Glutamatergic neuron (in vitro differentiated cells): ENCODE results near the gene NFATC2. TPM values are rescaled to one million over a fixed set of nuclear protein-coding genes. Genes with fewer than 3 reads are reported as not detected.

ENCODE experiments used
- DNase-seq: peaks from one replicate; pipeline ENCODE4 v3.0.0; 2022
- H3K27ac Mint-ChIP-seq: one replicate; pipeline ENCODE4 v1.8.0; 2020; ENCODE audit warnings: mild to moderate bottlenecking, mixed read lengths, inconsistent platforms; ENCODE audit not compliant: unreplicated experiment
- H3K27me3 Mint-ChIP-seq: one replicate; pipeline ENCODE4 v1.8.0; 2020; ENCODE audit warnings: mild to moderate bottlenecking, moderate library complexity, mixed read lengths, inconsistent platforms; ENCODE audit not compliant: unreplicated experiment
- H3K36me3 Mint-ChIP-seq: one replicate; pipeline ENCODE4 v1.8.0; 2020; ENCODE audit warnings: mild to moderate bottlenecking, mixed read lengths, inconsistent platforms; ENCODE audit not compliant: unreplicated experiment
- H3K4me1 Mint-ChIP-seq: one replicate; pipeline ENCODE4 v1.8.0; 2020; ENCODE audit warnings: mild to moderate bottlenecking, low read depth, mixed read lengths, inconsistent platforms; ENCODE audit not compliant: unreplicated experiment
- H3K4me3 Mint-ChIP-seq: one replicate; pipeline ENCODE4 v1.8.0; 2020; ENCODE audit warnings: mild to moderate bottlenecking, mixed read lengths, inconsistent platforms; ENCODE audit not compliant: unreplicated experiment
- H3K9me3 Mint-ChIP-seq: one replicate; pipeline ENCODE4 v1.8.0; 2020; ENCODE audit warnings: mild to moderate bottlenecking, moderate library complexity, mixed read lengths, inconsistent platforms; ENCODE audit not compliant: unreplicated experiment
- CTCF ChIP-seq: fragments of 200-600 bp; sonication (generic); IDR thresholded peaks from one replicate; pipeline ENCODE4 v1.5.0; 2021; ENCODE audit not compliant: partially characterized antibody, unreplicated experiment
- total RNA-seq: library from RNA; stranded (reverse); fragmentation: NEBNext Ultra II Directional; extraction: Animal tissue kit (Norgen Biotek cat#: 25700); gene quantifications from one replicate; pipeline ENCODE4 v1.2.1, GENCODE V29; 2021; ENCODE audit not compliant: unreplicated experiment

Gene NFATC2
- total RNA-seq, 1 donor from 2014 or later: not detected

- Mint-ChIP-seq H3K4me3 (no peak overlapping the region), H3K27me3 (peaks cover 2% of the 10 kb centered on the region), H3K27ac (no peak overlapping the region), H3K36me3 (no peaks in the 10 kb centered on the region), H3K9me3 (peaks cover 3% of the 10 kb centered on the region), H3K4me1 (no peaks in the 10 kb centered on the region)
- no peak for TF ChIP-seq CTCF
- DNase-seq: no peak
Observed at GRCh38 chr20:51422514-51423289, 119.8 kb downstream of the NFATC2 start.

GRCh38 chr20:51420805-51421204 is 121.7 kb downstream of the NFATC2 start:
- Mint-ChIP-seq H3K4me3 (no peak overlapping the region), H3K9me3 (peaks cover 3% of the 10 kb centered on the region), H3K27ac (no peak overlapping the region), H3K36me3 (no peaks in the 10 kb centered on the region), H3K4me1 (no peaks in the 10 kb centered on the region), H3K27me3 (peaks cover 4% of the 10 kb centered on the region)
- DNase-seq: no peak
- no peak for TF ChIP-seq CTCF

- TF ChIP-seq CTCF: no peak
- Mint-ChIP-seq H3K36me3 (no peaks in the 10 kb centered on the region), H3K4me1 (no peaks in the 10 kb centered on the region), H3K27ac (no peak overlapping the region), H3K4me3 (no peak overlapping the region), H3K27me3 (peaks cover 4% of the 10 kb centered on the region), H3K9me3 (peaks cover 3% of the 10 kb centered on the region)
- no peak for DNase-seq
Observed at GRCh38 chr20:51420111-51420510, 122.4 kb downstream of the NFATC2 start.

- H3K4me3 Mint-ChIP-seq: no peak overlapping the region
- no peak for DNase-seq
- peaks cover 2% of the 10 kb centered on the region for H3K9me3 Mint-ChIP-seq
- no peaks in the 10 kb centered on the region for H3K36me3 Mint-ChIP-seq
- no peak for TF ChIP-seq CTCF
- H3K27me3 Mint-ChIP-seq: peaks cover 4% of the 10 kb centered on the region
- no peaks in the 10 kb centered on the region for H3K4me1 Mint-ChIP-seq
- no peak overlapping the region for H3K27ac Mint-ChIP-seq
Observed at GRCh38 chr20:51419646-51420045, 122.9 kb downstream of the NFATC2 start.

- Mint-ChIP-seq H3K27ac (no peak overlapping the region), H3K4me1 (no peaks in the 10 kb centered on the region), H3K27me3 (peaks cover 4% of the 10 kb centered on the region), H3K36me3 (no peaks in the 10 kb centered on the region), H3K9me3 (peaks cover 2% of the 10 kb centered on the region), H3K4me3 (no peak overlapping the region)
- DNase-seq: no peak
- TF ChIP-seq CTCF: no peak
Observed at GRCh38 chr20:51419231-51419630, 123.3 kb downstream of the NFATC2 start.
